IMR-90 (cell line): ENCODE data around the gene PTK7. TPM values are rescaled to one million over a fixed set of nuclear protein-coding genes. Genes with fewer than 3 reads are reported as not detected.

Experiments used
- ATAC-seq: fragments of 200-7000 bp; cut with Tn5 transposase; 2 replicates; pipeline ENCODE4 v1.9.1; 2020; ENCODE audit warnings: low read depth, mild to moderate bottlenecking, moderate library complexity
- BruUV-seq: library from RNA; stranded (reverse); fragments of 400-500 nt; replicated peaks from 2 replicates; lab custom pipeline; 2021; lab: Mats Ljungman, UMichigan
- CTCF ChIA-PET: fragments of 300-600 bp; formaldehyde crosslinking; extraction: SDS; loops from one replicate; lab custom pipeline; 2021; ENCODE audit warnings: antibody characterized with exemption; lab: Yijun Ruan, JAX
- POLR2A ChIA-PET: fragments of 300-600 bp; sonication (Branson Sonifier 250); formaldehyde crosslinking; loops from one replicate; lab custom pipeline; 2022; ENCODE audit warnings: antibody characterized with exemption; ENCODE audit not compliant: unreplicated experiment; lab: Charles Lee
- DNase-seq: peaks from one replicate; pipeline ENCODE4 v3.0.0; 2013
- H2AFZ ChIP-seq: replicated peaks from 2 replicates; pipeline ENCODE3; 2013; ENCODE audit warnings: low read length, mild to moderate bottlenecking; ENCODE audit not compliant: poor library complexity
- H2AK5ac ChIP-seq: 2 replicates; pipeline ENCODE4 v1.6.1; 2013; ENCODE audit warnings: low read depth, low read length, inconsistent platforms
- H2AK9ac ChIP-seq: replicated peaks from 2 replicates; pipeline ENCODE3; 2013; ENCODE audit warnings: mild to moderate bottlenecking, low read depth, low read length, moderate library complexity; ENCODE audit not compliant: poor library complexity
- H2BK120ac ChIP-seq: 2 replicates; pipeline ENCODE4 v1.6.1; 2013; ENCODE audit warnings: low read depth, low read length, inconsistent platforms
- H2BK15ac ChIP-seq: 3 replicates; pipeline ENCODE4 v1.6.1; 2013; ENCODE audit warnings: low read depth, low read length, inconsistent platforms
- H2BK20ac ChIP-seq: 2 replicates; pipeline ENCODE4 v1.6.1; 2013; ENCODE audit warnings: low read depth, mild to moderate bottlenecking, inconsistent platforms, low read length, moderate library complexity
- H2BK5ac ChIP-seq: 2 replicates; pipeline ENCODE4 v1.6.1; 2013; ENCODE audit warnings: mild to moderate bottlenecking, low read depth, low read length, inconsistent platforms; ENCODE audit not compliant: poor library complexity, severe bottlenecking
- H3K14ac ChIP-seq: replicated peaks from 2 replicates; pipeline ENCODE4 v1.6.1; 2013; ENCODE audit warnings: low read depth, low read length, inconsistent platforms
- H3K18ac ChIP-seq: 2 replicates; pipeline ENCODE4 v1.6.1; 2013; ENCODE audit warnings: low read depth, low read length, control low read depth
- H3K23ac ChIP-seq: 2 replicates; pipeline ENCODE4 v1.6.1; 2013; ENCODE audit warnings: low read depth, low read length, inconsistent platforms
- H3K27ac ChIP-seq: 2 replicates; pipeline ENCODE4 v1.5.1; 2013; ENCODE audit warnings: mild to moderate bottlenecking, control low read depth, low read length; ENCODE audit not compliant: insufficient read depth
- H3K27me3 ChIP-seq: 2 replicates; pipeline ENCODE4 v1.6.1; 2013; ENCODE audit warnings: low read length; ENCODE audit not compliant: control insufficient read depth, insufficient read depth
- H3K36me3 ChIP-seq: 2 replicates; pipeline ENCODE4 v1.6.1; 2013; ENCODE audit warnings: low read length, mixed read lengths; ENCODE audit not compliant: control insufficient read depth, insufficient read depth
- H3K4ac ChIP-seq: 2 replicates; pipeline ENCODE4 v1.6.1; 2013; ENCODE audit warnings: low read depth, low read length, inconsistent platforms
- H3K4me1 ChIP-seq: 2 replicates; pipeline ENCODE4 v1.6.1; 2013; ENCODE audit warnings: low read length, mixed read lengths; ENCODE audit not compliant: control insufficient read depth, insufficient read depth
- H3K4me2 ChIP-seq: 2 replicates; pipeline ENCODE4 v1.6.1; 2013; ENCODE audit warnings: low read depth, mild to moderate bottlenecking, control low read depth, low read length, moderate library complexity
- H3K4me3 ChIP-seq: 2 replicates; pipeline ENCODE4 v1.5.1; 2013; ENCODE audit warnings: low read depth, mild to moderate bottlenecking, control low read depth, low read length, moderate library complexity; ENCODE audit not compliant: insufficient read depth
- H3K56ac ChIP-seq: 2 replicates; pipeline ENCODE4 v1.6.1; 2013; ENCODE audit warnings: low read length, inconsistent platforms; ENCODE audit not compliant: insufficient read depth; ENCODE audit errors: extremely low read depth
- H3K79me1 ChIP-seq, 2 experiments: 2 replicates each; pipeline ENCODE4 v1.6.1; 2013; ENCODE audit warnings: low read length in 2 of 2, inconsistent platforms in 1 of 2, low read depth in 1 of 2
- H3K9ac ChIP-seq: 2 replicates; pipeline ENCODE4 v1.6.1; 2013; ENCODE audit warnings: low read depth, low read length, control low read depth
- H3K9me1 ChIP-seq: 2 replicates; pipeline ENCODE4 v1.6.1; 2013; ENCODE audit warnings: low read length, inconsistent platforms; ENCODE audit not compliant: insufficient read depth
- H3K9me3 ChIP-seq: 2 replicates; pipeline ENCODE4 v1.6.1; 2013; ENCODE audit warnings: low read length; ENCODE audit not compliant: control insufficient read depth, insufficient read depth
- H4K20me1 ChIP-seq: 2 replicates; pipeline ENCODE4 v1.6.1; 2013; ENCODE audit warnings: low read length, inconsistent platforms; ENCODE audit not compliant: insufficient read depth
- H4K5ac ChIP-seq: 2 replicates; pipeline ENCODE4 v1.6.1; 2013; ENCODE audit warnings: mild to moderate bottlenecking, low read depth, low read length, control low read depth
- H4K8ac ChIP-seq, 2 experiments: 2 replicates each; pipeline ENCODE4 v1.6.1; 2013; ENCODE audit warnings: low read depth in 2 of 2, low read length in 2 of 2, control low read depth in 1 of 2, inconsistent platforms in 1 of 2
- H4K91ac ChIP-seq: 2 replicates; pipeline ENCODE4 v1.6.1; 2013; ENCODE audit warnings: low read depth, low read length, inconsistent platforms; ENCODE audit not compliant: insufficient read depth
- BHLHE40 ChIP-seq: fragments of 150-350 bp; IDR thresholded peaks from 2 replicates; pipeline ENCODE4 v1.6.1; 2016; ENCODE audit warnings: mild to moderate bottlenecking, low read depth, low read length
- CHD1 ChIP-seq: IDR thresholded peaks from 2 replicates; pipeline ENCODE4 v1.6.1; 2012; ENCODE audit warnings: low read depth, low read length, improper control_type of control experiment
- ELK1 ChIP-seq: fragments of 150-350 bp; IDR thresholded peaks from 2 replicates; pipeline ENCODE4 v1.6.1; 2016; ENCODE audit warnings: low read depth, mild to moderate bottlenecking, low read length, moderate library complexity, borderline replicate concordance
- FOS ChIP-seq: fragments of 150-350 bp; IDR thresholded peaks from 2 replicates; pipeline ENCODE4 v1.6.1; 2016; ENCODE audit warnings: low read depth, low read length
- MAFK ChIP-seq: IDR thresholded peaks from 2 replicates; pipeline ENCODE4 v1.6.1; 2012; ENCODE audit warnings: low read depth, low read length, improper control_type of control experiment
- MAZ ChIP-seq: IDR thresholded peaks from 2 replicates; pipeline ENCODE4 v1.6.1; 2012; ENCODE audit warnings: low read depth, mild to moderate bottlenecking, low read length, improper control_type of control experiment, moderate library complexity, borderline replicate concordance
- MXI1 ChIP-seq: IDR thresholded peaks from 2 replicates; pipeline ENCODE4 v1.6.1; 2012; ENCODE audit warnings: low read depth, mild to moderate bottlenecking, low read length, moderate library complexity, borderline replicate concordance
- NFE2L2 ChIP-seq: fragments of 150-350 bp; IDR thresholded peaks from 2 replicates; pipeline ENCODE4 v1.6.1; 2016; ENCODE audit warnings: low read depth, mild to moderate bottlenecking, low read length
- POLR2A ChIP-seq: IDR thresholded peaks from 2 replicates; pipeline ENCODE4 v1.6.1; 2012; ENCODE audit warnings: mild to moderate bottlenecking, low read depth, low read length
- RAD21 ChIP-seq: IDR thresholded peaks from 2 replicates; pipeline ENCODE4 v1.6.1; 2012; ENCODE audit warnings: low read length, improper control_type of control experiment
- RCOR1 ChIP-seq: IDR thresholded peaks from 2 replicates; pipeline ENCODE4 v1.6.1; 2012; ENCODE audit warnings: mild to moderate bottlenecking, low read length, improper control_type of control experiment; ENCODE audit not compliant: insufficient replicate concordance
- RFX5 ChIP-seq: IDR thresholded peaks from 2 replicates; pipeline ENCODE4 v1.8.0; 2012; ENCODE audit warnings: low read depth, mild to moderate bottlenecking, low read length, moderate library complexity
- SMC3 ChIP-seq: fragments of 150-350 bp; IDR thresholded peaks from 2 replicates; pipeline ENCODE4 v1.6.1; 2016; ENCODE audit warnings: low read depth, mild to moderate bottlenecking, antibody characterized with exemption, low read length, moderate library complexity
- USF2 ChIP-seq: fragments of 150-350 bp; IDR thresholded peaks from 2 replicates; pipeline ENCODE4 v1.6.1; 2017; ENCODE audit warnings: mild to moderate bottlenecking, antibody characterized with exemption, low read length, low read depth
- WGBS, 2 experiments: methylation state at CpG; one replicate each; pipeline versions ENCODE4 v1.1.5 to v1.1.7; 2013; ENCODE audit warnings: missing lambda C conversion rate in 2 of 2; ENCODE audit not compliant: insufficient read length in 1 of 2; ENCODE audit errors: extremely low coverage in 2 of 2; 5-methylcytosine and 5-hydroxymethylcytosine counted together
- dilution Hi-C: fragments of 300-500 bp; cut with HindIII; formaldehyde crosslinking; loops from one replicate; pipeline ENCODE4 v1.14.3; 2018; ENCODE audit warnings: low sequenced_read_pairs; ENCODE audit not compliant: unreplicated experiment
- in situ Hi-C: fragments of 300-500 bp; cut with MboI; formaldehyde crosslinking; loops from 3 replicates; pipeline ENCODE4 v1.14.3; 2019; ENCODE audit warnings: low sequenced_read_pairs, inconsistent platforms, mixed read lengths
- intact Hi-C: fragments of 100-400 bp; cut with micrococcal nuclease; formaldehyde crosslinking; loops from 2 replicates; pipeline ENCODE4 v1.10.0; 2022
- polyA plus RNA-seq, 3 experiments: library from polyadenylated mRNA; depleted of rRNA; stranded (reverse); fragments of >200 nt; gene quantifications; 2 replicates each; pipeline ENCODE4 v1.2.3, GENCODE V29; 2012; ENCODE audit warnings: low replicate concordance in 1 of 3
- total RNA-seq: library from RNA; depleted of rRNA; stranded (reverse); fragments of >200 nt; gene quantifications from 2 replicates; pipeline ENCODE4 v1.2.3, GENCODE V29; 2012

PTK7 gene
- total and polyA plus RNA-seq, 2 of the 4 experiments (the other 2 are of a cell fraction) = 47.1 to 142 TPM

GRCh38 chr6:43089874-43090558 is 13.9 kb downstream of the PTK7 start:
- no peak overlapping the region; the same call in 1 of the 2 replicates for H3K56ac ChIP-seq
- in situ Hi-C loops (no loop called here), dilution Hi-C loops (no loop called here), intact Hi-C loops (loop anchor here (2.0 kb wide), 1 partner anchor 13 kb away; the partner anchor contains the start of gene PTK7)
- H4K8ac ChIP-seq = peak overlapping the region; percentile 51 to 72; a peak in 3 of 4 replicates
- H3K79me1 ChIP-seq = peaks cover 36 to 86% of the 10 kb centered on the region in 2 experiments
- CTCF ChIA-PET = no interaction called here
- no peak for TF ChIP-seq CHD1
- TF ChIP-seq RAD21 = no peak
- TF ChIP-seq RCOR1 = no peak
- no peak for TF ChIP-seq NFE2L2
- TF ChIP-seq ELK1 = no peak
- TF ChIP-seq MAFK = no peak
- no peak for TF ChIP-seq BHLHE40
- no peak for TF ChIP-seq SMC3
- TF ChIP-seq MXI1 = no peak
- no peak for TF ChIP-seq POLR2A
- no peak for TF ChIP-seq RFX5
- TF ChIP-seq USF2 = no peak
- TF ChIP-seq FOS = no peak
- no peak for TF ChIP-seq MAZ
- BruUV-seq = no TSS peak
- peak overlapping the region; percentile 66 for H2AK9ac ChIP-seq
- no peak overlapping the region; the same call in 2 of the 3 replicates for H2BK15ac ChIP-seq
- no peaks in the 10 kb centered on the region for H3K36me3 ChIP-seq
- H2AK5ac ChIP-seq = peak overlapping the region; percentile 33
- H2BK5ac ChIP-seq = peak overlapping the region; percentile 17
- H4K5ac ChIP-seq = peak overlapping the region; percentile 46
- no peaks in the 10 kb centered on the region for H3K27me3 ChIP-seq
- H3K4ac ChIP-seq = peak overlapping the region; percentile 62
- peaks cover 64% of the 10 kb centered on the region for H4K20me1 ChIP-seq
- peaks cover 32% of the 10 kb centered on the region for H3K4me1 ChIP-seq
- peak; percentile 43 for DNase-seq
- H4K91ac ChIP-seq = 0 out of 2 replicates have a peak overlapping the region, but pooled peaks have one; percentile 46
- H3K4me3 ChIP-seq = no peak overlapping the region
- peak overlapping the region; percentile 65 for H3K27ac ChIP-seq
- peaks cover 13% of the 10 kb centered on the region for H3K9me1 ChIP-seq
- peak overlapping the region; percentile 37; the same call in 1 of the 2 replicates for H3K9ac ChIP-seq
- H3K4me2 ChIP-seq = peak overlapping the region; percentile 65
- no peak overlapping the region for H2AFZ ChIP-seq
- no peaks in the 10 kb centered on the region for H3K9me3 ChIP-seq
- H3K14ac ChIP-seq = peak overlapping the region; percentile 27; the same call in 1 of the 2 replicates
- H2BK120ac ChIP-seq = peak overlapping the region; percentile 28; the same call in 1 of the 2 replicates
- WGBS, 2 experiments = 20% methylated on average over 2 of the region's 8 CpGs; no CpG with 5 or more reads in 1 of the 2 experiments
- peak overlapping the region; percentile 10; the same call in 1 of the 2 replicates for H3K23ac ChIP-seq
- peak; percentile 84 for ATAC-seq
- POLR2A ChIA-PET = no interaction called here
- H3K18ac ChIP-seq = peak overlapping the region; percentile 13; the same call in 1 of the 2 replicates
- H2BK20ac ChIP-seq = peak overlapping the region; percentile 7; the same call in 1 of the 2 replicates
